Measurements from ENCODE around the gene EPN2.

- TF ChIP-seq CTCF (IDR thresholded peaks at IDR 0.05 in 2 of 3, conservative IDR thresholded peaks at IDR 0.05 in 1 of 3; ENCODE audit: control insufficient read depth in 2 of 3, extremely low read depth in 1 of 3, insufficient read depth in 1 of 3, low read depth in 3 of 3, low read length in 3 of 3) = no peak
- TF ChIP-seq TAF1 (IDR thresholded peaks at IDR 0.05; ENCODE audit: borderline replicate concordance, low read depth, low read length) = no peak
- TF ChIP-seq REST (IDR thresholded peaks at IDR 0.05; ENCODE audit: low read depth, low read length) = no peak
- TF ChIP-seq EP300 (IDR thresholded peaks at IDR 0.05; ENCODE audit: borderline replicate concordance in 1 of 2, control insufficient read depth in 1 of 2, low read depth in 2 of 2, low read length in 2 of 2) = no peak
- TF ChIP-seq NFYB (IDR thresholded peaks at IDR 0.05; ENCODE audit: insufficient read depth, low read depth, low read length) = no peak
- TF ChIP-seq CBX5 (IDR thresholded peaks at IDR 0.05; ENCODE audit: low read depth) = no peak
- TF ChIP-seq ZNF274 (IDR thresholded peaks at IDR 0.05; ENCODE audit: insufficient read depth, insufficient read length) = no peak
- TF ChIP-seq RAD21 (IDR thresholded peaks at IDR 0.05; ENCODE audit: insufficient read depth, low read depth, low read length) = no peak
- TF ChIP-seq POLR2AphosphoS2 (IDR thresholded peaks at IDR 0.05; ENCODE audit: low read depth, low read length) = no peak
- no peak for TF ChIP-seq POLR2A (IDR thresholded peaks at IDR 0.05; ENCODE audit: low read depth, low read length)
- no peak for TF ChIP-seq BCLAF1 (IDR thresholded peaks at IDR 0.05)
These were observed 11.9 kb downstream of the EPN2 start for GRCh38 chr17:19248928-19249574.

All from GM12878 (cell line).